Neural cell (in vitro differentiated cells): ENCODE data around the gene TM7SF3. TPM values are rescaled to one million over a fixed set of nuclear protein-coding genes. Genes with fewer than 3 reads are reported as not detected.

Source experiments
- H2AFZ ChIP-seq: fragments of 200-600, 300-800 bp; sonication (generic), shearing (Covaris generic); 2 replicates; pipeline ENCODE4 v1.6.0; 2014; ENCODE audit warnings: low read depth, mild to moderate bottlenecking, antibody characterized with exemption, low read length, moderate library complexity
- H3F3A ChIP-seq: fragments of 200-600 bp; shearing (Covaris generic); 2 replicates; pipeline ENCODE4 v1.6.1; 2016; ENCODE audit warnings: mild to moderate bottlenecking, moderate library complexity, mixed read lengths, antibody characterized with exemption, low read length; ENCODE audit not compliant: insufficient read depth, poor library complexity, severe bottlenecking
- H3K27ac ChIP-seq: fragments of 200-600, 300-800 bp; sonication (generic), shearing (Covaris generic); 2 replicates; pipeline ENCODE4 v1.5.1; 2014; ENCODE audit warnings: mild to moderate bottlenecking, low read length, moderate library complexity
- H3K27me3 ChIP-seq: fragments of 300-800, 200-600 bp; sonication (generic), shearing (Covaris generic); 2 replicates; pipeline ENCODE4 v1.6.0; 2014; ENCODE audit warnings: mild to moderate bottlenecking, low read depth, low read length, moderate library complexity; ENCODE audit not compliant: insufficient read depth
- H3K36me3 ChIP-seq: fragments of 300-800, 200-600 bp; sonication (generic), shearing (Covaris generic); 2 replicates; pipeline ENCODE4 v1.5.1; 2014; ENCODE audit warnings: mild to moderate bottlenecking, antibody characterized with exemption, low read length, moderate library complexity; ENCODE audit not compliant: insufficient read depth
- H3K4me2 ChIP-seq: fragments of 300-800, 200-600 bp; sonication (generic), shearing (Covaris generic); 2 replicates; pipeline ENCODE4 v1.6.0; 2014; ENCODE audit warnings: mild to moderate bottlenecking, low read length
- H3K4me3 ChIP-seq: fragments of 300-800, 200-600 bp; sonication (generic), shearing (Covaris generic); 2 replicates; pipeline ENCODE4 v1.5.1; 2014; ENCODE audit warnings: mild to moderate bottlenecking, low read length, moderate library complexity
- H3K79me2 ChIP-seq: fragments of 200-600 bp; shearing (Covaris generic); replicated peaks from 2 replicates; pipeline ENCODE4 v1.6.0; 2014; ENCODE audit warnings: mild to moderate bottlenecking, low read length, moderate library complexity; ENCODE audit not compliant: insufficient read depth
- H3K9ac ChIP-seq: fragments of 300-800, 200-600 bp; sonication (generic), shearing (Covaris generic); 2 replicates; pipeline ENCODE4 v1.6.1; 2016; ENCODE audit warnings: mild to moderate bottlenecking, low read length, mixed read lengths
- H3K9me2 ChIP-seq: fragments of 200-600 bp; shearing (Covaris generic); 2 replicates; pipeline ENCODE4 v1.6.1; 2016; ENCODE audit warnings: mild to moderate bottlenecking, low read length, mixed read lengths; ENCODE audit not compliant: insufficient read depth
- H3K9me3 ChIP-seq: fragments of 200-600, 300-800 bp; sonication (generic), shearing (Covaris generic); 2 replicates; pipeline ENCODE4 v1.6.1; 2016; ENCODE audit warnings: mild to moderate bottlenecking, mixed run types, low read length, moderate library complexity, mixed read lengths
- H4K20me1 ChIP-seq: fragments of 200-600 bp; shearing (Covaris generic); 2 replicates; pipeline ENCODE4 v1.6.1; 2016; ENCODE audit warnings: mild to moderate bottlenecking, mixed run types; ENCODE audit not compliant: insufficient read depth
- CTCF ChIP-seq: fragments of 450-650 bp; IDR thresholded peaks from 2 replicates; pipeline ENCODE4 v1.5.1; 2014; ENCODE audit warnings: antibody characterized with exemption, mild to moderate bottlenecking, moderate library complexity; ENCODE audit not compliant: poor library complexity, severe bottlenecking
- EP300 ChIP-seq: fragments of 450-650 bp; conservative IDR thresholded peaks from 2 replicates; pipeline ENCODE4 v1.6.1; 2014; ENCODE audit warnings: antibody characterized with exemption, mild to moderate bottlenecking, moderate library complexity; ENCODE audit not compliant: poor library complexity, severe bottlenecking
- EZH2 ChIP-seq: fragments of 200-600, 300-800 bp; shearing (Covaris generic), sonication (generic); IDR thresholded peaks from 2 replicates; pipeline ENCODE4 v1.6.1; 2014; ENCODE audit warnings: antibody characterized with exemption, low read length, borderline replicate concordance, mild to moderate bottlenecking; ENCODE audit not compliant: insufficient read depth, poor library complexity, severe bottlenecking
- MXI1 ChIP-seq: fragments of 450-650 bp; conservative IDR thresholded peaks from 2 replicates; pipeline ENCODE4 v1.6.1; 2014; ENCODE audit warnings: antibody characterized with exemption, mild to moderate bottlenecking; ENCODE audit not compliant: poor library complexity, severe bottlenecking
- POLR2AphosphoS5 ChIP-seq: IDR thresholded peaks from 2 replicates; pipeline ENCODE4 v1.6.1; 2012
- RAD21 ChIP-seq: fragments of 450-650 bp; conservative IDR thresholded peaks from 2 replicates; pipeline ENCODE4 v1.6.1; 2014; ENCODE audit warnings: antibody characterized with exemption, mild to moderate bottlenecking, moderate library complexity
- REST ChIP-seq: IDR thresholded peaks from 2 replicates; pipeline ENCODE4 v1.6.1; 2012; ENCODE audit warnings: borderline replicate concordance
- SMC3 ChIP-seq: fragments of 450-650 bp; conservative IDR thresholded peaks from 2 replicates; pipeline ENCODE4 v1.6.1; 2014; ENCODE audit warnings: antibody characterized with exemption, mild to moderate bottlenecking, moderate library complexity; ENCODE audit not compliant: poor library complexity
- TAF1 ChIP-seq: IDR thresholded peaks from 2 replicates; pipeline ENCODE4 v1.6.1; 2012; ENCODE audit warnings: low read depth
- polyA plus RNA-seq: library from polyadenylated mRNA; depleted of rRNA; stranded (reverse); fragments of >200 nt; gene quantifications from 2 replicates; pipeline ENCODE4 v1.2.3, GENCODE V29; 2014

TM7SF3 gene
- polyA plus RNA-seq, 1 donor from 2014 or later, result 30.0 TPM

GRCh38 chr12:27025116-27025515 lies 10.9 kb upstream of the TM7SF3 start:
- Histone ChIP-seq H2AFZ (no peak overlapping the region), H3K79me2 (peaks cover 31% of the 10 kb centered on the region), H3K9ac (no peak overlapping the region), H3K9me3 (no peaks in the 10 kb centered on the region), H3K4me3 (peak overlapping the region; percentile 77), H3K36me3 (peaks cover 3% of the 10 kb centered on the region), H3K27me3 (no peaks in the 10 kb centered on the region), H3K4me2 (no peak overlapping the region), H4K20me1 (no peaks in the 10 kb centered on the region), H3K9me2 (no peaks in the 10 kb centered on the region), H3F3A (peaks cover 3% of the 10 kb centered on the region), H3K27ac (no peak overlapping the region)
- no peak for TF ChIP-seq EP300
- no peak for TF ChIP-seq POLR2AphosphoS5
- no peak for TF ChIP-seq MXI1
- TF ChIP-seq REST, result no peak
- TF ChIP-seq EZH2, result no peak
- TF ChIP-seq CTCF, result no peak
- no peak for TF ChIP-seq SMC3
- no peak for TF ChIP-seq RAD21
- no peak for TF ChIP-seq TAF1

- Histone ChIP-seq H3F3A (peaks cover 3% of the 10 kb centered on the region), H3K36me3 (peaks cover 3% of the 10 kb centered on the region), H3K27me3 (no peaks in the 10 kb centered on the region), H3K9me2 (no peaks in the 10 kb centered on the region), H3K4me2 (no peak overlapping the region), H3K9me3 (no peaks in the 10 kb centered on the region), H4K20me1 (no peaks in the 10 kb centered on the region), H3K27ac (no peak overlapping the region), H2AFZ (no peak overlapping the region), H3K9ac (no peak overlapping the region), H3K4me3 (peak overlapping the region; percentile 77), H3K79me2 (peaks cover 31% of the 10 kb centered on the region)
- TF ChIP-seq TAF1 (no peak), EZH2 (no peak), CTCF (no peak), EP300 (no peak), REST (no peak), POLR2AphosphoS5 (no peak), MXI1 (no peak), RAD21 (no peak), SMC3 (no peak)
Observed at GRCh38 chr12:27024291-27024690, 10.1 kb upstream of the TM7SF3 start.
